Thyroid gland (tissue), 4 donors: ENCODE results near the gene NOX1. TPM values are rescaled to one million over a fixed set of nuclear protein-coding genes. Genes with fewer than 3 reads are reported as not detected.

Experiments
- DNase-seq, 2 donors: peaks; one replicate each; pipeline ENCODE4 v3.0.0-alpha.2; 2019
- H3K27ac ChIP-seq, 3 donors: fragments of 200-600 bp; sonication (generic); 1 replicate in 2 of 3; 2 replicates in 1 of 3; pipeline ENCODE4 v1.5.1; 2016 to 2019; ENCODE audit warnings: mild to moderate bottlenecking in 1 of 3, moderate library complexity in 1 of 3
- H3K27me3 ChIP-seq: fragments of 200-600 bp; sonication (generic); one replicate; pipeline ENCODE4 v1.5.1; 2019
- H3K36me3 ChIP-seq, 2 donors: fragments of 200-600 bp; sonication (generic); one replicate each; pipeline ENCODE4 v1.5.1; 2016 to 2019
- H3K4me1 ChIP-seq, 2 donors: fragments of 200-600 bp; sonication (generic); one replicate each; pipeline ENCODE4 v1.5.1; 2017 to 2019
- H3K4me3 ChIP-seq, 3 donors: fragments of 200-600 bp; sonication (generic); replicated peaks in 1 of 3; 1 replicate in 2 of 3; 2 replicates in 1 of 3; pipeline ENCODE4 v1.5.1; 2016; ENCODE audit warnings: mild to moderate bottlenecking in 1 of 3
- H3K9me3 ChIP-seq: fragments of 200-600 bp; sonication (generic); one replicate; pipeline ENCODE4 v1.5.1; 2017
- POLR2A ChIP-seq, 2 donors: fragments of 450-650 bp; IDR thresholded peaks; one replicate each; pipeline ENCODE4 v1.6.1; 2017; ENCODE audit warnings: antibody characterized with exemption in 2 of 2, mild to moderate bottlenecking in 2 of 2, moderate library complexity in 1 of 2
- whole genome bisulfite sequencing, 2 donors: methylation state at CpG; one replicate each; pipeline ENCODE4 v1.1.5; 2017; 5-methylcytosine and 5-hydroxymethylcytosine counted together
- intact Hi-C: fragments of 100-400 bp; cut with DNase I; formaldehyde crosslinking; loops from one replicate; pipeline ENCODE4 v1.15.1; 2023
- total RNA-seq, 4 donors: library from RNA; depleted of rRNA; stranded (reverse); fragments of >200 nt; gene quantifications; one replicate each; pipeline ENCODE4 v1.2.3, GENCODE V29; 2016
- TF ChIP-seq, protein P1 (sequence below), 6 experiments: fragments of 200-600 bp in 3 of 6; fragments of 450-650 bp in 3 of 6; sonication (generic) in 3 of 6; IDR thresholded peaks; one replicate each; pipeline ENCODE4 v1.5.1; 2016 to 2019; ENCODE audit warnings: antibody characterized with exemption in 6 of 6, mild to moderate bottlenecking in 2 of 6, inconsistent platforms in 1 of 6, moderate library complexity in 1 of 6

Gene NOX1
- total RNA-seq, 4 donors from 2014 or later = not detected

- TF ChIP-seq POLR2A (IDR thresholded peaks at IDR 0.05) = no peak
- TF ChIP-seq, protein P1, sequence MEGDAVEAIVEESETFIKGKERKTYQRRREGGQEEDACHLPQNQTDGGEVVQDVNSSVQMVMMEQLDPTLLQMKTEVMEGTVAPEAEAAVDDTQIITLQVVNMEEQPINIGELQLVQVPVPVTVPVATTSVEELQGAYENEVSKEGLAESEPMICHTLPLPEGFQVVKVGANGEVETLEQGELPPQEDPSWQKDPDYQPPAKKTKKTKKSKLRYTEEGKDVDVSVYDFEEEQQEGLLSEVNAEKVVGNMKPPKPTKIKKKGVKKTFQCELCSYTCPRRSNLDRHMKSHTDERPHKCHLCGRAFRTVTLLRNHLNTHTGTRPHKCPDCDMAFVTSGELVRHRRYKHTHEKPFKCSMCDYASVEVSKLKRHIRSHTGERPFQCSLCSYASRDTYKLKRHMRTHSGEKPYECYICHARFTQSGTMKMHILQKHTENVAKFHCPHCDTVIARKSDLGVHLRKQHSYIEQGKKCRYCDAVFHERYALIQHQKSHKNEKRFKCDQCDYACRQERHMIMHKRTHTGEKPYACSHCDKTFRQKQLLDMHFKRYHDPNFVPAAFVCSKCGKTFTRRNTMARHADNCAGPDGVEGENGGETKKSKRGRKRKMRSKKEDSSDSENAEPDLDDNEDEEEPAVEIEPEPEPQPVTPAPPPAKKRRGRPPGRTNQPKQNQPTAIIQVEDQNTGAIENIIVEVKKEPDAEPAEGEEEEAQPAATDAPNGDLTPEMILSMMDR (IDR thresholded peaks at IDR 0.05) = no peak
- H3K9me3 ChIP-seq = no peaks in the 10 kb centered on the region
- no peaks in the 10 kb centered on the region for H3K4me1 ChIP-seq
- DNase-seq = no peak
- H3K27me3 ChIP-seq = no peaks in the 10 kb centered on the region
- intact Hi-C loops = no loop called here
- H3K27ac ChIP-seq = no peak overlapping the region
- no peaks in the 10 kb centered on the region for H3K36me3 ChIP-seq
- H3K4me3 ChIP-seq = no peak overlapping the region
- 54 to 58% methylated on average over 5 of the region's 5 CpGs for WGBS, 2 donors
Measured at GRCh38 chrX:100870527-100870926, 3.6 kb downstream of the NOX1 start.

DNA sequence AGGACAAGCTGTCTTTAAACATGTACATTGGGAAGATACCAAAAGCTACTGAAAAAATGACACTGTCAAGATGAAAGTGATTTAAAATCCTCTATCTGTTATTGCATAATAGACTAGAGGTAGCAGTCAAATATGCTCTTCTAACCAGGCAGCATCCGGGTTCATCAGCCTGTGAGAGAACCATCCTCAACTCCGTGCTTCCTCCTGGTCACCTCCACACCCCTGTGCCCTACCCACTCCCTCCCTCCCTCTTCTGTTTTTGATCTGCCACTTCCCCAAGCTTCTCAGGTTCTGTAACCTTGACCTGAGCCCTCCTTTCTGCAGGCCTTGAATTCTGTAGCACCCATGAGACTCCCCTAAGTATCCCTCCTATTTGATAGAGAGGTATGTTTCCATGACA, 5.9 kb downstream of the NOX1 start:
- DNase-seq = no peak
- intact Hi-C loops = no loop called here
- H3K4me1 ChIP-seq = no peaks in the 10 kb centered on the region
- H3K36me3 ChIP-seq = no peaks in the 10 kb centered on the region
- WGBS, 2 donors = 77 to 91% methylated on average over 2 of the region's 2 CpGs
- no peak overlapping the region for H3K4me3 ChIP-seq
- no peaks in the 10 kb centered on the region for H3K27me3 ChIP-seq
- no peak overlapping the region for H3K27ac ChIP-seq
- TF ChIP-seq, protein P1 (IDR thresholded peaks at IDR 0.05) = no peak
- TF ChIP-seq POLR2A (IDR thresholded peaks at IDR 0.05) = no peak
- H3K9me3 ChIP-seq = no peaks in the 10 kb centered on the region

- whole genome bisulfite sequencing, 2 donors = 54 to 93% methylated on average over 1 to 2 of the region's 2 CpGs
- no peak overlapping the region for H3K27ac ChIP-seq
- H3K4me1 ChIP-seq = no peaks in the 10 kb centered on the region
- no peak overlapping the region for H3K4me3 ChIP-seq
- intact Hi-C loops = no loop called here
- no peaks in the 10 kb centered on the region for H3K9me3 ChIP-seq
- H3K27me3 ChIP-seq = no peaks in the 10 kb centered on the region
- TF ChIP-seq, protein P1 (IDR thresholded peaks at IDR 0.05) = no peak
- TF ChIP-seq POLR2A (IDR thresholded peaks at IDR 0.05) = no peak
- H3K36me3 ChIP-seq = no peaks in the 10 kb centered on the region
- DNase-seq = no peak
Measured at GRCh38 chrX:100864657-100865391, 9.3 kb downstream of the NOX1 start.

- Histone ChIP-seq H3K27me3 (no peaks in the 10 kb centered on the region), H3K36me3 (no peaks in the 10 kb centered on the region), H3K4me1 (no peaks in the 10 kb centered on the region), H3K27ac (no peak overlapping the region), H3K9me3 (no peaks in the 10 kb centered on the region), H3K4me3 (no peak overlapping the region)
- TF ChIP-seq POLR2A (IDR thresholded peaks at IDR 0.05) = no peak
- TF ChIP-seq, protein P1 (IDR thresholded peaks at IDR 0.05) = no peak
- no peak for DNase-seq
- intact Hi-C loops = no loop called here
- 62 to 86% methylated on average over 5 of the region's 6 CpGs for WGBS, 2 donors
Measured at GRCh38 chrX:100863326-100863864, 10.8 kb downstream of the NOX1 start.

GRCh38 chrX:100852810-100853209, 21.3 kb downstream of the NOX1 start:
- 68 to 82% methylated on average over 2 of the region's 2 CpGs for WGBS, 2 donors
- no peak for DNase-seq
- H3K9me3 ChIP-seq = no peaks in the 10 kb centered on the region
- H3K27ac ChIP-seq = no peak overlapping the region
- intact Hi-C loops = no loop called here
- no peaks in the 10 kb centered on the region for H3K27me3 ChIP-seq
- no peaks in the 10 kb centered on the region for H3K4me1 ChIP-seq
- no peak overlapping the region for H3K4me3 ChIP-seq
- no peaks in the 10 kb centered on the region for H3K36me3 ChIP-seq
- TF ChIP-seq POLR2A (IDR thresholded peaks at IDR 0.05) = no peak
- TF ChIP-seq, protein P1 (IDR thresholded peaks at IDR 0.05) = no peak
